Measurements from ENCODE around the gene LAMA4. TPM values are rescaled to one million over a fixed set of nuclear protein-coding genes. Genes with fewer than 3 reads are reported as not detected.

The LAMA4 gene
- polyA plus RNA-seq, 2 of the 4 experiments (the other 2 are of a cell fraction), result 1.0 to 3.1 TPM

DNA sequence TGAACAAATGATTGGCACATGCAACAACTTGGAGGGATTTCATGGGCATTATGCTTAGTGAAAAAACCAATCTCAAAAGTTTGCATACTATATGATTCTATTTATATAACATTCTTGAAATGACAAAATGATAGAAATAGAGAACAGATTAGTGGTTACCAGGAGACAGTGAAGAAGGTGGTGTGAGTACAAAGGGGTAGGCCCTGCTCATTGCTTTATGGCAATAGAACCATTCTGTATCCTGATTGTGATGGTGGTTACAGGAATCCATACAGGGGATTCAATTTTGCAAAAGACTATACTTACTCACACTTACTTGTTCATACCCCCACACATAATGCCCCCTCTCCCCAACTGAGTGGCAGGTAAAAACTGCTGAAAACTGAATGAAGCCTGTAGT is 30.2 kb upstream of the LAMA4 start:
- FAIRE-seq, result no peak
- no peak for ATAC-seq
- no peak overlapping the region for H3K4me3 ChIP-seq

DNA sequence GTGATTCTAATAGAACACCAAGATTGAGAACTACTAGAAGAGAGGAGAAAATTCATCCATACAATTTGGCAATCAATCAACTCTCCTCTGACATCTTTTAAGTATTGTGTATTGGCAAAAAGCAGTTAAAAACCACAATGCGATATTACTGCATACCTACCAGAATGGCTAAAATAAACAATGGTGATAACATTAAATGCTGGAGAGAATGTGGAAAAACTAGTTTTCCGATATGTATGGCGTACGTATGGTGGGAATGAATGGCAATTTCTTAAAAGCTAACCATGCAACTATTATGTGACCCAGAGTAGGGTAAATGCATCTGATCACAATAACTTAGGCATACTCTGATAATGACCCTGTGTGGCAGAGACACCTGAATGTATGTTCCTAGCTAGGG is 29.3 kb upstream of the LAMA4 start:
- peaks cover 4% of the 10 kb centered on the region; the same call in 1 of the 3 replicates for H3K4me1 ChIP-seq
- ATAC-seq (no peak), DNase-seq (ENCODE audit: low read depth in 1 of 2, low spot score in 1 of 2) (no peak), FAIRE-seq (no peak)
- H3K4me2 ChIP-seq, result no peak overlapping the region
- no peaks in the 10 kb centered on the region for H3K9me3 ChIP-seq
- WGBS (ENCODE audit: missing lambda C conversion rate), result 94% methylated on average over 4 of the region's 4 CpGs
- POLR2A ChIA-PET, result no interaction called here
- no peak for TF ChIP-seq SMC3 (IDR thresholded peaks at IDR 0.05)
- no peak for TF ChIP-seq HES2 (IDR thresholded peaks at IDR 0.05)
- TF ChIP-seq PHF8 (IDR thresholded peaks at IDR 0.05; ENCODE audit: borderline replicate concordance, low read depth), result no peak
- TF ChIP-seq, protein P1, sequence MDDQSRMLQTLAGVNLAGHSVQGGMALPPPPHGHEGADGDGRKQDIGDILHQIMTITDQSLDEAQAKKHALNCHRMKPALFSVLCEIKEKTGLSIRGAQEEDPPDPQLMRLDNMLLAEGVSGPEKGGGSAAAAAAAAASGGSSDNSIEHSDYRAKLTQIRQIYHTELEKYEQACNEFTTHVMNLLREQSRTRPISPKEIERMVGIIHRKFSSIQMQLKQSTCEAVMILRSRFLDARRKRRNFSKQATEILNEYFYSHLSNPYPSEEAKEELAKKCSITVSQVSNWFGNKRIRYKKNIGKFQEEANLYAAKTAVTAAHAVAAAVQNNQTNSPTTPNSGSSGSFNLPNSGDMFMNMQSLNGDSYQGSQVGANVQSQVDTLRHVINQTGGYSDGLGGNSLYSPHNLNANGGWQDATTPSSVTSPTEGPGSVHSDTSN (IDR thresholded peaks at IDR 0.05), result no peak
- no peak for TF ChIP-seq TFCP2L1 (CRISPR knock-in tag; IDR thresholded peaks at IDR 0.05)
- no peak for TF ChIP-seq KDM1A (IDR thresholded peaks at IDR 0.05; ENCODE audit: low read depth)
- TF ChIP-seq CTCF (IDR thresholded peaks at IDR 0.05), result no peak
- no peak for TF ChIP-seq ELK1 (IDR thresholded peaks at IDR 0.05; ENCODE audit: low read depth, low read length)
- CTCF ChIA-PET, result interaction anchor here (1.0 to 3.7 kb wide), 3 partner anchors 88 to 105 kb away, joined by 3 to 10 read pairs (median 3); no protein-coding TSS in a partner anchor
- no peak overlapping the region for H3K4me3 ChIP-seq
- no peak overlapping the region for H3K27ac ChIP-seq

More for the DNA sequence above, 30.2 kb upstream of the LAMA4 start:
- no peak overlapping the region for H3K27ac ChIP-seq
- DNase-seq (ENCODE audit: low read depth in 1 of 2, low spot score in 1 of 2), result no peak
- H3K9me3 ChIP-seq, result no peaks in the 10 kb centered on the region
- H3K4me2 ChIP-seq, result no peak overlapping the region
- ChIA-PET CTCF (interaction anchor here (1.0 to 3.7 kb wide), 2 partner anchors 104 to 106 kb away, joined by 3 to 10 read pairs; no protein-coding TSS in a partner anchor), POLR2A (no interaction called here)
- H3K4me1 ChIP-seq, result peaks cover 4% of the 10 kb centered on the region; the same call in 1 of the 3 replicates
- TF ChIP-seq CHD4 (IDR thresholded peaks at IDR 0.05; ENCODE audit: borderline replicate concordance) (no peak), HDAC2 (IDR thresholded peaks at IDR 0.05) (no peak), CEBPB (IDR thresholded peaks at IDR 0.05) (no peak), CTCF (IDR thresholded peaks at IDR 0.05) (no peak), TFCP2L1 (CRISPR knock-in tag; IDR thresholded peaks at IDR 0.05) (no peak), MAZ (IDR thresholded peaks at IDR 0.05; ENCODE audit: borderline replicate concordance, low read depth, low read length) (no peak), PHF8 (IDR thresholded peaks at IDR 0.05; ENCODE audit: borderline replicate concordance, low read depth) (no peak), FOSL2 (IDR thresholded peaks at IDR 0.05) (no peak), FOSL2 (CRISPR knock-in tag; IDR thresholded peaks at IDR 0.05) (no peak), HEYL (CRISPR knock-in tag; IDR thresholded peaks at IDR 0.05) (no peak)

Measured in A549 (cell line).